GM10847 (cell line): ENCODE results near the gene PDZK1IP1.

Experiments
- POLR2A ChIP-seq: IDR thresholded peaks from 2 replicates; pipeline ENCODE4 v1.6.1; 2011; ENCODE audit not compliant: insufficient read length; ENCODE audit errors: extremely low read depth

Gene PDZK1IP1

GRCh38 chr1:47188791-47189785, 748 bp downstream of the PDZK1IP1 start:
- TF ChIP-seq POLR2A: no peak

GRCh38 chr1:47187926-47188250, 1.9 kb downstream of the PDZK1IP1 start:
- no peak for TF ChIP-seq POLR2A

- TF ChIP-seq POLR2A: no peak
Observed at GRCh38 chr1:47187231-47187925, 2.5 kb downstream of the PDZK1IP1 start.

- TF ChIP-seq POLR2A: no peak
Observed at GRCh38 chr1:47186267-47187185, 3.3 kb downstream of the PDZK1IP1 start.

GRCh38 chr1:47184822-47185677, 4.8 kb downstream of the PDZK1IP1 start:
- no peak for TF ChIP-seq POLR2A

GRCh38 chr1:47184090-47184821, 5.6 kb downstream of the PDZK1IP1 start:
- no peak for TF ChIP-seq POLR2A

GRCh38 chr1:47183308-47184089, 6.3 kb downstream of the PDZK1IP1 start:
- no peak for TF ChIP-seq POLR2A

GRCh38 chr1:47182676-47183235, 7.1 kb downstream of the PDZK1IP1 start:
- no peak for TF ChIP-seq POLR2A

GRCh38 chr1:47181955-47182675, 7.7 kb downstream of the PDZK1IP1 start:
- no peak for TF ChIP-seq POLR2A

- no peak for TF ChIP-seq POLR2A
Observed at GRCh38 chr1:47181095-47181954, 8.5 kb downstream of the PDZK1IP1 start.

- TF ChIP-seq POLR2A: no peak
Observed at GRCh38 chr1:47180603-47181094, 9.2 kb downstream of the PDZK1IP1 start.
